Mucosa of stomach (tissue), 1 donor: ENCODE results near the gene DRC1.

ENCODE experiments used
- H3K27me3 ChIP-seq: one replicate; pipeline ENCODE4 v1.7.0; 2013; ENCODE audit warnings: mild to moderate bottlenecking, low read length; ENCODE audit not compliant: control insufficient read depth, insufficient read depth
- H3K36me3 ChIP-seq: one replicate; pipeline ENCODE4 v1.7.0; 2013; ENCODE audit warnings: low read length; ENCODE audit not compliant: control insufficient read depth, insufficient read depth
- H3K4me1 ChIP-seq: one replicate; pipeline ENCODE4 v1.7.0; 2013; ENCODE audit warnings: mild to moderate bottlenecking, low read length; ENCODE audit not compliant: control insufficient read depth, insufficient read depth
- H3K4me3 ChIP-seq: one replicate; pipeline ENCODE4 v1.7.0; 2013; ENCODE audit warnings: low read length
- H3K9ac ChIP-seq: one replicate; pipeline ENCODE4 v1.7.0; 2013; ENCODE audit warnings: mild to moderate bottlenecking, low read length, moderate library complexity
- H3K9me3 ChIP-seq: one replicate; pipeline ENCODE4 v1.7.0; 2013; ENCODE audit warnings: mild to moderate bottlenecking, low read length, moderate library complexity; ENCODE audit not compliant: control insufficient read depth
- donor health status: Pancreatic carcinoma.

Gene DRC1

DNA sequence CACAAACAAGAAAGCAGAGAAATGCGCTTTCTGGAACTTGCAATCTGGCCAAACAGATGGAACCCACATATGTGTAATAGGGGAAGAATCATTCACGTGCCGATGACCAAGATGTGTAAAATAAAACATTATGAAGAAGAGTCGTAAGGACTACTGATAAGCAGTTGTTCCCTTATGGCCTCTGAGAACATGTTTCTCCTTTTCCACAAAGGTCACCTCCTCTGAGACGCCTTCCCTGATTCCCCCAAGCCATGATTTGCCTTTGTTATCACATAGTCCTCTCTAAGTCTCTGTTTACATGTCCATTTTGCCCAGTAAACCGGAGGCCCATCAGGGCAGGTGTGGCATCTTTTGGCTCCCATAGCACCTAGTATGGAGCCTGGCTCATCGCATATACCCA is 68.2 kb downstream of the DRC1 start:
- Histone ChIP-seq H3K9me3 (no peaks in the 10 kb centered on the region), H3K4me3 (no peak overlapping the region), H3K9ac (no peak overlapping the region), H3K27me3 (no peaks in the 10 kb centered on the region), H3K36me3 (no peaks in the 10 kb centered on the region), H3K4me1 (no peaks in the 10 kb centered on the region)

- Histone ChIP-seq H3K9me3 (no peaks in the 10 kb centered on the region), H3K27me3 (no peaks in the 10 kb centered on the region), H3K36me3 (no peaks in the 10 kb centered on the region), H3K9ac (no peak overlapping the region), H3K4me1 (no peaks in the 10 kb centered on the region), H3K4me3 (no peak overlapping the region)
These were observed 69.0 kb downstream of the DRC1 start for GRCh38 chr2:26470601-26471260.

- no peaks in the 10 kb centered on the region for H3K9me3 ChIP-seq
These were observed 69.6 kb downstream of the DRC1 start for GRCh38 chr2:26471289-26471688.

DNA sequence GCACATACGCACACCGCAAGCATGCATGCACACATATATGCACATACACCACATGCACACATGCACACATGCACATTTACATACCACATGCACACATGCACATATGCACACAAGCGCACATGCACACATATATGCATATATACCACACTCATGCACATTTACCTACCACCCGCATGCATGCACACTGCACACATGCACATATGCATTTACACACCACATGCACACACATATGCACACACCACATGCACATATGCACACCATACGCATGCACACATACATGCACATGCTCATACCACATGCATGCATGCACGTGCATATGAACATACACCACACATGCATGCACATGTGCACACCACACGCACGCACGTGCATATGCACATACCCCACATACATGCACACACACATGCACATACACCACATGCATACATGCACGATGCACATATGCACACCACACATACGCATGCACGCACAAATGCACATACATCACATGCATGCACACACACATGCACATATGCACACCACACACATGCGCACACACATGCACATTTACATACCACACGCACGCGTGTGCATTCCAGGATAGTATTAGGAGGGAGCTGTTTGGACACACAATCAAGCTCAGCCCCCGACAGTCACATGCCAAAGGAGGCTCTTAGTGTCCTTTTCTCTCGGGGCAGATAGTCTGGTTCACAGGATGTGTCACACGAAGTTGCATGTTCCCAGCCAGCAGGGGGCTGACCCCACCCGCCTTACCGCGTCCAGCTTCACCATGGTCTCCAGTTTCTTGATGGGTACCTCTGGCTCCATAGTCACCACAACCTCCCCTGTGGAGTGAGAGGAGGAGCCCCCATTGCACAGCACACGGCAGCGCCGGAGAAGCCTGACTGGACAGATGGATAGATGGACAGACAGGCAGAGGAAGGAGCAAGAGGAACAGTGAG is 70.3 kb downstream of the DRC1 start:
- Histone ChIP-seq H3K36me3 (no peaks in the 10 kb centered on the region), H3K4me3 (no peak overlapping the region), H3K4me1 (no peaks in the 10 kb centered on the region), H3K27me3 (no peaks in the 10 kb centered on the region), H3K9me3 (no peaks in the 10 kb centered on the region), H3K9ac (no peak overlapping the region)

More at GRCh38 chr2:26471289-26471688, 69.6 kb downstream of the DRC1 start:
- Histone ChIP-seq H3K27me3 (no peaks in the 10 kb centered on the region), H3K9ac (no peak overlapping the region), H3K4me1 (no peaks in the 10 kb centered on the region), H3K4me3 (no peak overlapping the region), H3K36me3 (no peaks in the 10 kb centered on the region)

GRCh38 chr2:26472821-26473655 is 71.3 kb downstream of the DRC1 start:
- H3K9me3 ChIP-seq, result no peaks in the 10 kb centered on the region
- H3K36me3 ChIP-seq, result no peaks in the 10 kb centered on the region
- no peak overlapping the region for H3K4me3 ChIP-seq
- no peaks in the 10 kb centered on the region for H3K4me1 ChIP-seq
- H3K9ac ChIP-seq, result no peak overlapping the region
- no peaks in the 10 kb centered on the region for H3K27me3 ChIP-seq

DNA sequence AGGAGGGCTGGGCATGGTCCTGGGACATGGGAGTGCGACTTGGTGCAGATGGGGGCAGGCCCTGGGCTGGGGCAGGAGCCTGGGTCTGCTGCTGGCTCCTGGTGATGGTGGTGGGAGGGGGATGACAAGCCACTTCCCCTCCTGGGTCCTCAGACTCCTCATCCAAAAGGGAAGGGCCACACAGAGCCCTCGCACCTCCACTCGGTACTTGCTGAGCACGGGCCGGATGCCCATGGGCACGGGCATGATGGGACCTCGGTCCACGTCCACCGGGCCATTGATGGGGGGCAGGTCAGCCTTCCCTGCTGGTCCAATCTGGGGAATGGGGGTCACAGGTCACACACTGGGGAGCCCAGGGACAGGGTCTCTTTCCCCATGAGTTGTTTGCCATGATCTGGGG is 72.1 kb downstream of the DRC1 start:
- Histone ChIP-seq H3K27me3 (no peaks in the 10 kb centered on the region), H3K9ac (no peak overlapping the region), H3K9me3 (no peaks in the 10 kb centered on the region), H3K4me1 (no peaks in the 10 kb centered on the region), H3K4me3 (no peak overlapping the region), H3K36me3 (no peaks in the 10 kb centered on the region)

GRCh38 chr2:26474261-26474785 is 72.6 kb downstream of the DRC1 start:
- H3K4me3 ChIP-seq, result no peak overlapping the region
- no peak overlapping the region for H3K9ac ChIP-seq
- H3K4me1 ChIP-seq, result no peaks in the 10 kb centered on the region
- H3K36me3 ChIP-seq, result no peaks in the 10 kb centered on the region
- no peaks in the 10 kb centered on the region for H3K27me3 ChIP-seq
- H3K9me3 ChIP-seq, result no peaks in the 10 kb centered on the region

DNA sequence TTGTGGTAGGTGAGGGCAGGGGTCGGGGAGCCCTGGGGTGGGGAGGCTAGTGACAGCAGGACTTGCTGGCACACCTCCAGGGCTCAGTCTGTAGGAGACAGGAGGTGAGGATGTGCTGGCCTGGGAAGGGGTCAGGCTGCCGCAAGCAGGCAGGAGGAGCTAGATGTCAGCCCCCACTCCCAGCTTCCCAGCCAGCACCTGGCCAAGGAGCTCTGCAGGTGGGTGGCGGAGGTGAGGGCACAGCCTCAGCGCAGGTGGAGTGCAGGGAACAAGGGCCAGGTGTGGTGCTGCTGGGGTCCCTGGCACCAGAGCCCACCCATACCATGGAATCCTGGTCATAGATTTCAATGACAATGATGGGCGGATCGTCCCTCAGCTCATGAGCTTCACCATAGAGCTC is 73.3 kb downstream of the DRC1 start:
- H3K36me3 ChIP-seq, result no peaks in the 10 kb centered on the region
- peaks cover 5% of the 10 kb centered on the region for H3K4me1 ChIP-seq
- H3K27me3 ChIP-seq, result no peaks in the 10 kb centered on the region
- H3K9me3 ChIP-seq, result no peaks in the 10 kb centered on the region
- H3K9ac ChIP-seq, result no peak overlapping the region
- H3K4me3 ChIP-seq, result no peak overlapping the region

- Histone ChIP-seq H3K36me3 (no peaks in the 10 kb centered on the region), H3K27me3 (no peaks in the 10 kb centered on the region), H3K4me3 (no peak overlapping the region), H3K9ac (no peak overlapping the region), H3K9me3 (no peaks in the 10 kb centered on the region), H3K4me1 (peaks cover 12% of the 10 kb centered on the region)
These were observed 74.2 kb downstream of the DRC1 start for GRCh38 chr2:26475832-26476501.

DNA sequence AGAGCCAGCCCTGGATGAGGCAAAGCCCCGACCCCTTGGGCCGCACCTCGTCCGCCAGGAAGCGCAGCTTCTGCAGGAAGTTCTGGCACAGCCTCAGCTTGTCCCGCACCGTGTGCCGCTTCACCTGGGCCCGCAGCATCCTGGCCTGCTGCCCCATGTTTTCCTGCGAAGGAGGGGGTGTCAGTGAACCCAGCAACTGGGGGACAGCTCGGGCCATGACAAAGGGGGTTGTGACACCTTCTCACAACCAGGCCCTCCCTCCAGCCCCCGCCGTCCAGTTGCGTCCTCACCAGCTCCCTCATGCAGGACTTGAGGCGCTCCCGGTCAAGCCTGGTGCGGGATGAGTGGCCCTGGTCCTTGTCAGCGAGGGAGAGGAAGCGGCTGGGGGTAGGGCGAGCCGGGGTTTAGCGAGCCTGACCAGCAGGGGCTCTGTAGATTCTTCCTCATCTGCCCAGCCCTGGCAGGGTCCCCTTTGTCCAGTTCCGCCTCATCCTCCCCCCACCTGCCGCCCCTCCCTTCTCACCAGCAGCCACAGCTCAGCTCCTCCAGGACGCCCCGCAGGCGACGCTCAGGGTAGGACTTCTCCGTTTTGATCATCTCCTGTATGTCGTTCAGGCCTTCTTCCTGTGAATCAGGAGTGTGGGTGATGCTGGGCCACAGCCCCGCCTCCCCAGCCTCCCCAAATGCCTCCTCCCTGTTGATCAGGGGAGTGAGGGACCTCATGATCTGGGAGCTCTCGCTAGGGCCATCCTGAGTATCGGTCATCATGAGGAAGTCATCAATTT is 75.6 kb downstream of the DRC1 start:
- H3K9me3 ChIP-seq, result no peaks in the 10 kb centered on the region
- no peaks in the 10 kb centered on the region for H3K36me3 ChIP-seq
- H3K4me1 ChIP-seq, result peaks cover 12% of the 10 kb centered on the region
- no peak overlapping the region for H3K9ac ChIP-seq
- no peaks in the 10 kb centered on the region for H3K27me3 ChIP-seq
- no peak overlapping the region for H3K4me3 ChIP-seq

DNA sequence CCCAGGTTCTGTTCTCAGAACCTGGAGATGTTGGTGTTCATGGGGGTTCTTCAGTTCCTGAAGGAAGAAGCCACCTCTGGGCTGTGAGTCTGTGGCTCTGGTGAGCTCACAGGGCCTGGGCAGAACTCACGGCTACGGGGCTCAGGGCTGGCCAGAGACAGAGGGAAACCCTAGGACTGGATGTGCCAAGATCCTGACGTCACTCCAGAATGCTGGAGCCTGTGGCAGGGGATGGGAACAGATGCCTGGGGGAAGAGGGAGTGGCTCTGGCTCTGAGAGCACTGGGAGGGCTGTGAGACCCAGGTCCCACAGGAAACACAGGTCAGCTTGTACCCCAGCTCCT is 76.2 kb downstream of the DRC1 start, which contains the start of gene OTOF:
TSS of gene OTOF (minus strand) at position 214 of the 343 bp plus-strand sequence.
- no peak within 1 kb of the TSS for H3K4me3 ChIP-seq
- no peaks in the 10 kb centered on the region for H3K9me3 ChIP-seq
- H3K36me3 ChIP-seq, result no peaks in the 10 kb centered on the region
- H3K27me3 ChIP-seq, result no peaks in the 10 kb centered on the region
- H3K9ac ChIP-seq, result no peak within 1 kb of the TSS
- peaks cover 12% of the 10 kb centered on the region for H3K4me1 ChIP-seq
